HG03097 (cell line): ENCODE results near the gene TNFRSF6B.
"Not testable (repeated sequence)": the region's sequence is repeated elsewhere in the genome, so short reads cannot be mapped to it uniquely, and the experiment has no call there.

ENCODE experiments used
- ATAC-seq: cut with Tn5 transposase; IDR thresholded peaks from one replicate; pipeline ENCODE4 v1.9.1; 2021; ENCODE audit not compliant: unreplicated experiment, low FRiP score

The TNFRSF6B gene

DNA sequence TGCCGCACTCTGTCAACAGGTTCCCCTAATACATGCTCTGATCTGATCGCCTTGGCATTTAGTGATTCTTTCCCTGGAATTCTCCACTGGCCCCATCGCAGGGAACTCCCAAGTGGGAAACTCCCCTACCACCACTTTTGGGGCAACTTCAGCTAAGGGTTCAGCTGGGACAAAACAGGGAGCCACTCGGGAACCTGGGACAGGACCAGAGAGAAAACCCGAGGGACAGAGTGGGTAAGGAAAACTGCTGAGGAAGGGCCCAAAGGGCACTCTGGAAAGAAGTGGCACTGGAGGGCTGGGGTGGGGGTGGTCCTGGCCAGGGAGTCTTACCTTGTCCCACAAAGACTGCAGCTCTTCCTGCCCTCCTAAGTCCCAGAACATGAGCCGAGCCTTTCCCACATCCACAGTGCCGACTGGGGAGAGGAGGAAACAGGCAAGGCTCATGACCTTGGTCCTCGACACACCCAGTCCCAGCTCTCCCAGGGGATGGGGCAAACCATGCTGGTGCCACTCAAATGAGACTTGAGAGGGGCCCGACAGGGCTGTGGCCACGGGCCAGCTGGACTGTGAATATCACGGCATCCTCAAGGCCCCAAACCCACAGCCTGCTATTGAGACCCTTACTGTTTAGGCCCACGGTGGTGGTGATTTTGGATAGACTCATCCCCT is 9.7 kb downstream of the TNFRSF6B start:
- ATAC-seq, result no peak

DNA sequence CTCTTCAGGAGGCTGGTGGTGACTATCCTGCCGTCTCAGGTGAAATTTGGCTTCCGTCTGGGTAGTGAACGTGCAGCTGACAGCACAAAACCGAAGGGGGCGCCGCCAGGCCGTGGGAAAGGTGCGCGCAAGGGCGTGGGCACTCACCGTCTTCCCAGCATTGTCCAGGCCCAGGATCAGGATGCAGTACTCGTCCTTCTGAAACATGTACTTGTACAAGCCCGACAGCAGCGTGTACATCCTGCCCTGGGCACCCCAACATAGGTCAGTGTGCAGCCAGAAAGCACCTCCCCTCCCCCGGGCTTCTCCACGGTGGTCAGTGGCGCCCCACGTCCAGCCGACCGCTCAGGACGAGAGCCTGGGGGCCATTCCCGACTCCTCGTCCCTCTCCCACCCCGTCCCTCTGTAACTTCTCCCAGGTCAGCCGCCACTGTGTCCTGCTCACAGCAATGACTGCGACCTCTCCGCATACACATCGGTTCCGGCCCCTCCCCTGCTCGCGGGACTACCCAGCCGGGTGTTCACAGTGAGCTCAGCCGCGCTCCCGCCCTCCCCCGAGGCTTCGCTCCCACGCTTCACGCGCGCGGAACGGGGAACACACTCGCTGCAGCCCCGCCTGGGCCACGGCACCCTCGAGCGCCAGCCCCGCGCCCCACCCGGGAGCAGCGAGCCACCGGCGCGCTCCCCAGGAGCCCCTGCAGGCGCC is 10.6 kb downstream of the TNFRSF6B start:
- ATAC-seq, result peak; percentile 23

DNA sequence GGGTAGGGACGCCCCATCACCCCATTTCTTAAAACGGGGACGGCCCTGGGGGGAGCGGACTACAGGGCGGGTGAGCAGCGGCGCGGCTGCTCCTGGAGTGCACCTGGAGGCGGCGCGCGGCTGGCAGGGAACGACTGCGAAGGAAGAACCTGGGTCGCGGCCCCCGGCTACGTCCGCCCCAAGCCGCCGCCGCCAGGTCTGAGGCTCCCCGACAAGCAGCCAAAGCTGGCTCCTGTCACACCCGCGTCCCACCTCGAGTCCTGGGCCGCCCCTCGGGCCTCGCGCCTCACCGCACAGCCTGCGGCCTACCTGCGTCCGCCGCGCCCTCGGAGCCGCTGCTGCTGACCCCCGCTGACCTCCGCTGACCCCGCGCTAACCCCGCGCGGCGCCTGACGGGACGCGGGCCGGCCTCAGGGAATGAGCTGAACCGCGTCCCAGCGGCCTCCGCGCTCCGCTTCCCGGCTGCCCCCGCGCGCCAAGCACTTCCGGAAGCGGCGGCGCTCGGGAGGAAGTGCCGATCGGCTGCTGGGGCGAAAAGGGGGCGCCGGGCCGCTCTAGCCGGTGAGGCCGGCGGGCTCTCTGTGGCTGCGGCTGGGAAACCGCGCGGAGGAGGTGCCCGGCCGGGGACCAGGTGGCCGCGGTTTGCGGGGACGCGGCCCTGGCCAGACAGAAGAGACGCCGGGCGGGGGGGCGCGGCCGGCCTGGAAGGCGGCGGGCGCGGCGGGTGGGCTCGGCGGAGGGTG is 11.3 kb downstream of the TNFRSF6B start, which contains the start of the genes ARFRP1 and ZGPAT:
TSS of gene ARFRP1 (minus strand) at position 419 of the 743 bp plus-strand sequence. CDS start 885 bp downstream, outside the sequence.
TSS of gene ZGPAT (plus strand) at position 482 of the 743 bp plus-strand sequence. CDS start 542 bp downstream, outside the sequence.
- ATAC-seq, result peak; percentile 62

DNA sequence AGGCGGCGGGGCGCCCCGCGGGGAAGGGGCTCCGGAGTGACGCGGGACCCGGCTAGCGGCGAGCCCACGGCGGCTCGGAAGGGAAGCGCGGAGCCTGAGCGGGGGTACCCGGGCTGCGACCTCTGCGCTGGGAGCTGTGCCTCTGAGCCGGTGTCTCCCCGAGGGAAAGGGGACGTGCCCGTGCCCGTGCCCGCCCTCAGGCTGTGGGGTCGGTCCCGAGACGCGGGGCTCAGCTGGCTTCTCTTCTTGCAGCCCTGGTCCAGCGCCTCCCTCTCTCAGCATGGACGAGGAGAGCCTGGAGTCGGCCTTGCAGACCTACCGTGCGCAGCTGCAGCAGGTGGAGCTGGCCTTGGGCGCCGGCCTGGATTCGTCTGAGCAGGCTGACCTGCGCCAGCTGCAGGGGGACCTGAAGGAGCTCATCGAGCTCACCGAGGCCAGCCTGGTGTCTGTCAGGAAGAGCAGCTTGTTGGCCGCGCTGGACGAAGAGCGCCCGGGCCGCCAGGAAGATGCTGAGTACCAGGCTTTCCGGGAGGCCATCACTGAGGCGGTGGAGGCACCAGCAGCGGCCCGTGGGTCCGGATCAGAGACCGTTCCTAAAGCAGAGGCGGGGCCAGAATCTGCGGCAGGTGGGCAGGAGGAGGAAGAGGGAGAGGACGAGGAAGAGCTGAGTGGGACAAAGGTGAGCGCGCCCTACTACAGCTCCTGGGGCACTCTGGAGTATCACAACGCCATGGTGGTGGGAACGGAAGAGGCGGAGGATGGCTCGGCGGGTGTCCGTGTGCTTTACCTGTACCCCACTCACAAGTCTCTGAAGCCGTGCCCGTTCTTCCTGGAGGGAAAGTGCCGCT is 12.1 kb downstream of the TNFRSF6B start:
- peak; percentile 13 for ATAC-seq

DNA sequence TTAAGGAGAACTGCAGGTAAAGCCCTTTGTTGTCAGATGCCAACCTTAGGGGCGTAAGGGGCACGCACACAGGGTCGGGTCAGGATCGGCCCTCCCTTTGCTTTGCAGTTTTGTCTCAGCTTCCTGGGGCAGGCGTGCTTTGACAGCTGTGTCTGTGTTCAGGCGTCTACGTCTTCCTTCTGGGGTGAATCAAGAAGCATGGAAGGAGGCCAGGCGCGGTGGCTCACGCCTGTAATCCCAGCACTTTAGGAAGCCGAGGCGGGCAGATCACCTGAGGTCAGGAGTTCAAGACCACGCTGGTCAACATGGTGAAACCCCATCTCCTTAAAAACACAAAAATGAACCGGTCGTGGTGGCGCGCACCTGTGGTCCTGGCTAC is 12.7 kb downstream of the TNFRSF6B start:
- no peak for ATAC-seq

DNA sequence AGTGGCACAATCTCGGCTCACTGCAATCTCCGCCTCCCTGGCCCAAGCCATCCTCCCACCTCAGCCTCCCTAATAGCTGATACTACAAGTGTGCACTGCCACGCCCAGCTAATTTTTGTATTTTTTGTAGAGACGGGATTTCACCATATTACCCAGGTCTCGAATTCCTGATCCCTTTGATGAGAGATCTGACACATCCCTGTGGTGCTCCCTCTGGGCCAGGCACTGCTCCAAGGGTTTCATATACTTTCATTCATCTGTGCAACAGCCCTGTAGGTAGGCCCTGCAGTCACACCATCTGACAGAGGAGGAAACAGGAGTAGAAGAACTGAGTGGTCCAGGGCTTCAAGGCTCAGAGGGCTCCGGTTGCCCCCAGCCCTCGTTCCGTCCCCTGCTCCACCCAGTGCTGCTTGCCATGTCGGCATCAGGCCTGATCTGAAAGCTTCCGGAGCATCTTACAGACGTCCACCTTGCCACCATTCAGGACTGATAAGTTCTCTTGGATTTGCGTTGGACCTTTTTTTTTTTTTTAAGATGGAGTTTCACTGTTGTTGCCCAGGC is 14.7 kb downstream of the TNFRSF6B start:
- ATAC-seq, result no peak

DNA sequence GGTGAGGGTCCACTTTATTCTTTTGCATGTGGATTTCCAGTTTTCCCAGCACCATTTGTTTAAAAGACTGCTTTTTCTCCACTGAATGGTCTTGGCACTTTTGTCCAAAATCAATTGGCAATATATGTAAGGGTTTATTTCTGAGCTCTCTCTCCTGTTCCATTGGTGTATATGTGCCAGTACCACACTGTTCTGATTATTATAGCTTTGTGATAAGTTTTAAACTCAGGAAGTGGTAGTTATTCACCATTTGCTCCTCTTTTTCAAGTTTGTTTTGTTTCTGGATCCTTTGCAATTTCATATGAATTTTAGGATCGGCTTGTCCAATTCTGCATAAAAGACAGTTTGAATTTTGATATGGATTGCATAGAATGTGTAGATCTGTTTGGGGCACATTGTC is 15.7 kb downstream of the TNFRSF6B start:
- no peak for ATAC-seq

DNA sequence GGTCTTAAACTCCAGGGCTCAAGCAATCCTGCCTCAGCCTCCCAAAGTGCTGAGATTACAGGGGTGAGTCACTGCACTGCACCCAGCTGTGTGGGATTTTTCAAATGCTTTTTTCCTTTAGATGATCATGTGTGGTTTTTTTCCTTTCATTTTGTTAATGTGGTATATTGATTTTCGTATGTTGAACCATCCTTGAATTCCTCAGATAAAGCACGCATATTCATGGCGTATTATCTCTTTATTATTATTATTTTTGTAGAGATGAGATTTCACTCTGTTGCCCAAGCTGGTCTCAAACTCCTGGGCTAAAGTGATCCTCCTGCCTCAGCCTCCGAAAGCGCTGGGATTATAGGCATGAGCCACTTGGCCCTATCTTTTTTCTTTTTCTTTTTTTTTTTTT is 18.4 kb downstream of the TNFRSF6B start:
- no peak for ATAC-seq

DNA sequence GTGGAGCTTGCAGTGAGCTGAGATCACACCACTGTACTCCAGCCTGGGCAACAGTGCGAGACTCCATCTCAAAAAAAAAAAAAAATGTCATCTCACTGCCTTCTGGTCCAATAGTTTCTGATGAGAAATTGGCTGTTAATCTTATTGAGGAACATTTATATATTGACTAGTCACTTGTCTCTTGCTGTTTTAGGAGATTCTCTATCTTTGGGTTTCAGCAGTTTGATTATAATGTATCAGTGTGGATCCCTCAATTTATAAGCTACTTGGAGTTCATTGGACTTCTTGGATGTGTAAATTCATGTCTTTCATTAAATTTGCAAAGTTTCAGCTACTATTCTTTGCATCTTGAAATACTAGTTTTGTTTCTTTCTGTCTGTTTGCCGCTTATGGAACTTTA is 22.5 kb downstream of the TNFRSF6B start:
- ATAC-seq, result no peak

DNA sequence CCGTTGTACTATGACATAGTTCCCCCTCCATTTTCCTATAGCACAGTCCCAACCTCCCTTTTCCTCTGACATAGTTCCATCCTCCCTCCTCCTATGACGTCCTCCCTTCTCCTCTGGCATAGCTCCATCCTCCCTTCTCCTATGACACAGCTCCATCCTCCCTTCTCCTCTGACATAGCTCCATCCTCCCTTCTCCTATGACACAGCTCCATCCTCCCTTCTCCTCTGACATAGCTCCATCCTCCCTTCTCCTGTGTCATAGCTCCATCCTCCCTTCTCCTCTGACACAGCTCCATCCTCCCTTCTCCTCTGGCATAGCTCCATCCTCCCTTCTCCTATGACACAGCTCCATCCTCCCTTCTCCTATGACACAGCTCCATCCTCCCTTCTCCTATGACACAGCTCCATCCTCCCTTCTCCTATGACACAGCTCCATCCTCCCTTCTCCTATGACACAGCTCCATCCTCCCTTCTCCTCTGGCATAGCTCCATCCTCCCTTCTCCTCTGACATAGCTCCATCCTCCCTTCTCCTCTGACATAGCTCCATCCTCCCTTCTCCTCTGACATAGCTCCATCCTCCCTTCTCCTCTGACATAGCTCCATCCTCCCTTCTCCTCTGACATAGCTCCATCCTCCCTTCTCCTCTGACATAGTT is 26.6 kb downstream of the TNFRSF6B start:
- ATAC-seq, result not testable (repeated sequence)

DNA sequence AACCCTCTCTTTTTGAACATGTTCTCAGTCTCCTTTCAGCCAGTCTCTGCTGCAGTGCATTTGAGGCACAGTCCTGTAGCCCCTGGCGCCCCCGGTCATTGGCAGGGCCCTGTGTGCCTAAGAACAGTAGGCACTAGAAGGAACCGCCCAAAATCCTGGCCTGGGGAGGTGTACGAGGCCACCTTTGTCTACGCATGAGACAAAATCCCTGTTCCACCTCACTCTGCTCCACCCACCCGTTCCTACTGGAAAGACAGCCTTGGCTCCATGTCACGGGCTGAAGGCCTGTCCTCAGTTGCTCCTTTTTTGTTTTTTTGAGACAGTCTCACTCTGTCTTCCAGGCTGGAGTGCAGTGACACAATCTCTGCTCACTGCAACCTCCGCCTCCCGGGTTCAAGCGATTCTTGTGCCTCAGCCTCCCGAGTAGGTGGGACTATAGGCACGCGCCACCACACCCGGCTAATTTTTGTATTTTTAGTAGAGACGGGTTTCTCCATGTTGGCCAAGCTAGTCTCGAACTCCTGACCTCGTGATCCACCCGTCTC is 33.8 kb downstream of the TNFRSF6B start:
- ATAC-seq, result not testable (repeated sequence)

DNA sequence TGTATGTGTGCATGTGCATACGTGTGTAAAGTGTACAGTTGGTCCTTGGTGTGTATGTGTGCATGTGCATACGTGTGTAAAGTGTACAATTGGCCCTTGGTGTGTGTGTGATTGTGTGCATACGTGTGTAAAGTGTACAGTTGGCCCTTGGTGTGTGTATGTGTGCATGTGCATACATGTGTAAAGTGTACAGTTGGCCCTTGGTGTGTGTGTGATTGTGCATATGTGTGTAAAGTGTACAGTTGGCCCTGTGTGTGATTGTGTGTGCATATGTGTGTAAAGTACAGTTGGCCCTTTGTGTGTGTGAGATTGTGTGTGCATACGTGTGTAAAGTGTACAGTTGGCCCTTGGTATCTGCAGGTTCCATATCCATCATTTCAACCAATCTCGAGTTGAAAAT is 35.0 kb downstream of the TNFRSF6B start:
- ATAC-seq, result no peak

DNA sequence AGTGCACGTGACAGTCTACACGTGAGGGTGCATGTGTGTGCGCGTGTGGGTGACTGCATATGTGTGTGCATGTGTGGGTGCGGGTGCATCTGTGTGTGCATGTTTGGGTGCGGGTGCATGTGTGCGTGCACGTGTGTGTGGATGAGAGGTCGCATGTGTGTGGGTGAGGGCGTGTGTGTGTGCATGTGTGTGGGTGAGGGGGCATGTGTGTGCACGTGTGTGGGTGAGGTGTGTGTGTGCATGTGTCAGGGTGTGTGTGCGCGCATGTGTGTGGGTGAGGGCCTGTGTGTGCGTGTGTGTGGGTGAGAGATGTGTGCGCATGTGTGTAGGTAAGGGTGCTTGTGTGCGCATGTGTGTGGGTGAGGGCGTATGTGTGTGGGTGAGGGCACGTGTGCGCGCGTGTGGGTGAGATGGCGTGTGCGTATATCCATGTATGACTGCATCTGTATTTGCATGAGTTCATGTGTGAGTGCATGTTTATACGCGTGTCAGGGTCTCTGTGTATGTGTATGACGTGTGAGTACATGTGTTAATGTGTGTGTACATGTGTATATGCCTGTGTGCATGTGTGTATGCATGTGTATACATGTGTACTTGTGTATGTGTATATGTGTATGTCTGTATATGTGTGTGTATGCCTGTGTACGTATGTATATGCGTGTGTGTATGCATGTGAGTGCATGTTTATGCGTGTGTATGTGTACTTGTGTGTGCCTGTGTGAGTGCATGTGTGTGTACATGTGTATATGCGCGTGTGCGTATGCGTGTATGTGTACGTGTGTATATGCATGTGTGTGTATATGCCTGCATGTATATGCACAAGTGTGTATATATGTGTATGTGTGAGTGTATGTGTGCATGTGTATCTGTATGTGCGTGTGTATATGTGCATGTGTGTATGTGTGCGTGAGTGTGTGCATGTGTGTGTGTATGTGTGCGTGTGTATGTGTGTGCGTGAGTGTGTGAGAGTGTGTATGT is 36.0 kb downstream of the TNFRSF6B start:
- no peak for ATAC-seq

DNA sequence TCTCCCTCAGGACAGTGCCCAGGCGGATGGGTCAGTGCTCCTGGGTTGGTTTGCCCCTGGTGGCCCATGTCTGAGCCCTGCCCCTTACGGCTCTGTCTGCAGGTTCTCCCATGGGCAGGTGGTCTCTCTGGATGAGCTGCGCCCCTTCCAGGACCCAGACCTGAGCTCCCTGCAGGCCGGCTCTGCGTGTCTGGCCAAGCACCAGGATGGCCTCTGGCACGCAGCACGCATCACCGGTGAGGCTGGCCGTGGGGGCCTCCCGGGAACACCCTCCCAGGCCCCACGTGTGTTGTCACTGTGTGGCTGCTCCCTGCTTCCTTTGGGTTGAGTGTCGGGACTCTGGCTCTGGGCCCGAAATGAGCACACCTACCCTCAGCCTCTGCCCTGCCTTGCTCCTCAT is 36.7 kb downstream of the TNFRSF6B start:
- ATAC-seq, result no peak

DNA sequence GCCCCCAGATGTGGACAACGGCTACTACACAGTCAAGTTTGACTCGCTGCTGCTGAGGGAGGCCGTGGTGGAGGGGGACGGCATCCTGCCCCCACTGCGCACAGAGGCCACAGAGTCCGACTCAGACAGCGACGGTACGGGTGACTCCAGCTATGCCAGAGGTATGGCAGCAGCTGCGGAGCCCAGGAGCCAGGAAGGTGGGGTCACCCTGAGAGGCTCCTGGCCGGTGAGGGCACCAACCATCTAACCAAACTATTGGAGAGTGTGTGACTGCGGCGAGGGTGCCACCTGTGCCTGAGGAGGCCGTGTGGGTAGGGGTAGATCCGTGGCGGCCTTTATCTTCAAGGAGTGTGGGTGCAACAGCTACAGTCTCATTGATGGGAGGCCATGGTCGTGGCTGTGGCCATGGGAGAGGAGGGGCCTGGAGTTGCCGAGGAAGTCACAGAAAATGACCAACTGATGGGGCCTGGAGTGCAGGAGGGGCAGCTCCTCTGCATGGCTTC is 37.2 kb downstream of the TNFRSF6B start:
- no peak for ATAC-seq

DNA sequence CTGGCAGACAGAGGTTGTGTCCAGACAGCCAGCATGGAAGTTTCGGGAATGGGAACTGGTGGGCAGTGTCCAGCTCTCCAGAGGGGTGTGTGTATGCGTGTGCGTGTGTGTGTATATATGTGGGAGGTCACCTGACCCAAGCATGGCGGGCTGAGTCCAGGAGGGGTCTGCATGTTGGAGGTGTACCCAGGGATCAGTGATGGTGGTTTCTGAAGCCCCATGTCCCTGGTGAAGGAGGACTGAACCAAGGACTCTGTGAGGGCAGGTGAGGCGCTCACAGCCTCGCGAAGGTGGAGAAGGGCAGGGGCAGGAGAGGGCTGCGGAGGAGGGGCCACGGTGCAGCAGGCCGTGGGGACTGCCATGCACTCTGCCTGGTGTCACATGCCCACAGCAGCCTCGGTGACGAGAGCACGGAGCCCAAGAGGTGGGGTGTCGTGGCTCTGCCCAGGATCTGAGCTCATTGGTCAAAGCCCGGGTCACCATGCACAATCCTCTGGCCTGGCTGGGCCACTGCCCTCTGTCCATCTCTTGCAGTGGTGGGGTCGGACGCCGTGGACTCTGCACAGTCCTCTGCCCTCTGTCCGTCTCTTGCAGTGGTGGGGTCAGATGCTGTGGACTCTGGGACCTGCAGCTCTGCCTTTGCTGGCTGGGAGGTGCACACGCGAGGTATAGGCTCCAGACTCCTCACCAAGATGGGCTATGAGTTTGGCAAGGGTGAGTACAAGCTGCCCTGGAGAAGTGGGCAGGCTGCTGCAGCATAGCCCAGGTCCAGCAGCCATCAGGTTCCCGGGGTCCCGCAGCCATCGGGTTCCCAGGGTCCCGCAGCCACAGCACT is 37.9 kb downstream of the TNFRSF6B start:
- no peak for ATAC-seq
